Pons (tissue), 1 donor: ENCODE results near the gene TRNAU1AP.
"Not testable (repeated sequence)": the region's sequence is repeated elsewhere in the genome, so short reads cannot be mapped to it uniquely, and the experiment has no call there.

Source experiments
- DNase-seq: peaks from one replicate; pipeline ENCODE4 v3.0.0-alpha.2; 2016; ENCODE audit warnings: low spot score

Gene TRNAU1AP

DNA sequence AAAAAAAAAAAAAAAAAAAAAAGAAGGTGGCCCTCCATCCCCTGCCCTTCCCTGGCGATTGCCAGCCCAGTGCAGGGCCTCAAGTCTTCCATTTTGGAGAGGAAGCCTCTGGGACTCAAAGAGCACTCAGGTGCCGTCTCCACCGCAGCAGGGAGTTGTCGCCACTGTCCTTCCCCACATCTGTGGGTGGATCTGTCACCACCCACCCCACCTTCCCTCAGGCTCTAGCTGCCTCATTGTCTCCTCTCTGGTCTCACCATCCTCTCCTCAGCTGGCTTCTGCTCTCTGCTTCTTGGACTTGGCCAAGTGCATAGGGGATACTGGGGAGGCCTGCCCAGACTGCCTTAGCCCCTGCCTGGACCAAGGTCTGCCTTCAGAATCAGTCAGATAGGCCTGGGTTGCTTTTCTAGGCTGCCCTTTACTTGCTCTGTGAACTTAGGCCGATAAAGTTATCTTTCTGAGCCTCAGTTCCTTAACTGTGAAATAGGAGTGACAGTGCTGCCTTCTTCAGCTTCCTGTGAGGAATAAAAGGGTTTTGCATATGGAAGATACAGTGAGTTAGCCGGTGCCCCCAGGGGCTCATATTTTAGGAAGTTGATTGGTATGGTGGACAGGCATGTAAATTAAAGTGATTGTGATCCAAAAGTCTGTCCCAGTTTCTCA is 31.3 kb upstream of the TRNAU1AP start:
- no peak for DNase-seq

DNA sequence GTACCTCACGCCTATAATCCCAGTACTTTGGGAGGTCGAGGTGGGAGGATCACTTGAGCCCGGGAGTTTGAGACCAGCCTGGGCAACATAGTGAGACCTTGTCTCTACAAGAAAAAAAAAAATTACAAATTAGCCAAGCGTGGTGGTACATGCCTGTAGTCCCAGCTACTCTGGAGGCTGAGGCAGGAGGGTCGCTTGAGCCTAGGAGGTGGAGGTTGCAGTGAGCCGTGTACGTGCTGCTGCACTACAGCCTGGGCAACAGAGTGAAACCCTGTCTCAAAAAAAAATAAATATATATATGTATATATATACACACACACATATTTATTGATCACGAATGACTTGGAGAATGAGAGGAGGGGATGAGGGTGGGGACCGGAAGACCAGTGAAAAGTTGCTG is 30.3 kb upstream of the TRNAU1AP start:
- DNase-seq, result not testable (repeated sequence)

- not testable (repeated sequence) for DNase-seq
Measured at GRCh38 chr1:28525002-28525642, 27.8 kb upstream of the TRNAU1AP start.

DNA sequence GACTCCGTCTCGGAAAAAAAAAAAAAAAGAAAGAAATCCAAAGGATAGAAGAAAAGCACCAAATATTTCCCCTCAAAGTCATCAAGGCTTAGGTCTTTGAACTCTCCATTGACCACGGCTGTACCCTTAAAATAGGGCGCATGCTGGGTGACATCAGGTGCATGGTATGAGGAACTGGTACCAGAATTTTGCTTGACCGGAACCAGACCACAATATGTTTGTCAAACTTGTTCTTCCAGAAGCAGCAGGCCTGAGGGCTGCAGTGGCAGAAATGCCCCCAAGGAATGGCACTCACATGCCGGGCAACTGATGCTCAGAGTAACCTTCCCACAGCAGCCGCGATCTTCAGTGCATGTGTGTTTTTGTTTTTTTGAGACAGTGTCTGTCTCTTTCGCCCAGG is 26.0 kb upstream of the TRNAU1AP start:
- DNase-seq, result no peak

DNA sequence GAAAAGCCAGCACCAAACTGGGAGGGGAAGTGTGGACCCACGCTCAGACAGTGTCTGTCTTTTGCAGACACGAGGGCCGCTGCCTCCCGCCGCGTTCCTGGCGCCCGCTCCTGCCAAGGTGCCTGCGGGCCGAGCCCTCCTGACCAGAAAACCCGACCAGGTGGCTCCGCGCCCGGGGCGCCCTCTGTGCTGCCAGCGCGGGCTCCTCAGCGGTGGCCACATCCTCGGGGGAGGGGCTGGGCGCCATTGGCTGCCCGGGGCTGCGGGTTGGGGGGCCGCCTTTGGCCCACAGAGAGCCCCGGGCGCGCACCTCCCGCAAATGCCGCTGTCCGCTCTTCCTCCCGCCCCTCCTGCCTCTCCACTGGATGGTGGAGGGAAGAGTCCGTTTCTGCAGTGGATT is 22.4 kb upstream of the TRNAU1AP start:
- no peak for DNase-seq

DNA sequence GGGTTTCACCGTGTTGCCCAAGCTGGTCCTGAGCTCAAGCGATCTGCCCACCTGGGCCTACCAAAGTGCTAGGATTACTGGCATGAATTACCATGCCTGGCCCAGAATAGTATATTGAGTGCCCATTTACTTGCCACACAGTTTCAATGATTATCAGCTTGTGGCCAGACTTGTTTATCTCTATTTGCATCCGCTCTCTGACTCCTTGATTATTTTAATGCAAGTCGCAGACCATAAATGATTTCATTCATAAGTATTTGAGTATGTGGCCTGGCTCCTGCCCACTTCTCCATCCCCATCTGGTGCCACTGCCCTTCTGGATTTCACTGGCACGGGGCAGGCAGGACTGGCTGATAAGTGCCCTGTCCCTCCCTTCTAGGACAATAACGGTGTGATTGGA is 18.2 kb upstream of the TRNAU1AP start:
- DNase-seq, result no peak

DNA sequence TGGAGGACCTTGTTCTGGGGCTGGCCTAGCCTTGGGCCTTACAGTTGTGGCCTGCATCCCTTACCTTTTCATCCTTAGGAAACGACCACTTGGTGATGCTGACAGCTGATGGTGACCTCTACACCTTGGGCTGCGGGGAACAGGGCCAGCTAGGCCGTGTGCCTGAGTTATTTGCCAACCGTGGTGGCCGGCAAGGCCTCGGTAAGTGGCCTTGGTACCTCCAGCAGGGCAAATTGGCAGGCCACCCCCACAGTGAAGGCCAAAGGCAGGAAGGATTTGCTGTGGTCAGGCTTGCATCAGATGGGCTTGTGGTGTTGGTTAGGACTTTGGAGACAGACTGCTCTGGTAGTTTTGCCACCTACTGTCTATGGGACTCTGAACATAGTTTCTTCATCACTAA is 17.7 kb upstream of the TRNAU1AP start:
- DNase-seq, result no peak

- peak; percentile 58 for DNase-seq
Measured at GRCh38 chr1:28537457-28538199, 15.3 kb upstream of the TRNAU1AP start.

GRCh38 chr1:28538286-28538685 is 14.6 kb upstream of the TRNAU1AP start:
- DNase-seq, result peak; percentile 12

DNA sequence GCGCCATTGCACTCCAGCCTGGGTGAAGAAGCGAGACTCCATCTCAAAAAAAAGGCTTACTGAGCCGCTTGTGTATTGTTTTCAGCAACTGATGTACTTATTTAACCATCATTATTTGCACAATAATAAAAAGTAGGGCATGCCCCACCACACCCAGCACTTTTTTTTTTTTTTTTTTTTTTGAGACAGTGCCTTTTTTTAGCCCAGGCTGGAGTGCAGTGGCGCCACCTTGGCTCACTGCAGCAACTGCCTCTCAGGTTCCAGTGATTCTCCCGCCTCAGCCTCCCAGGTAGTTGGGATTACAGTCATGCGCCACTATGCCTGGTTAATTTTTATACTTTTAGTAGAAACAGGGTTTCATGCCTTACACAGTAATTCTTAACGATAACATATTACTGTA is 12.2 kb upstream of the TRNAU1AP start:
- no peak for DNase-seq

GRCh38 chr1:28541414-28542015 is 11.4 kb upstream of the TRNAU1AP start:
- not testable (repeated sequence) for DNase-seq

- no peak for DNase-seq
Measured at GRCh38 chr1:28545246-28545628, 7.6 kb upstream of the TRNAU1AP start.

DNA sequence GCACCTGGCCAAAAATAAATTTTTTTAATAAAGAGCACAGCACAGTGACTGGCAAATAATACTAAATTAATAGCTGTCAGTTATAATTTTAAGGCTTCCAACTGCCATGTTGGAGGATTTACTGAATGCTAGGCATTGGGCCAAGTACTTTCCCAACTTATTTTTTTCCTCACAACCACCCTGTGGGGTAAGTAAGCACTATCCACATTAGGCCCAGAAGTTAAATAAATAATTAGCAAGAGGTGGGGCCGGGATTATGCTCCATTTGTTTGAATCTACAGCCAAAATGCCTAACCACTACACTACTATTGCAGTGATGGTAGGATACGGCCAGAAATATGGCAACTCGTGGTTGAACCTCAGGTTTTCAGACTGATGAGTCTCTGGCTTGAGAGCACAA is 4.6 kb upstream of the TRNAU1AP start:
- no peak for DNase-seq

DNA sequence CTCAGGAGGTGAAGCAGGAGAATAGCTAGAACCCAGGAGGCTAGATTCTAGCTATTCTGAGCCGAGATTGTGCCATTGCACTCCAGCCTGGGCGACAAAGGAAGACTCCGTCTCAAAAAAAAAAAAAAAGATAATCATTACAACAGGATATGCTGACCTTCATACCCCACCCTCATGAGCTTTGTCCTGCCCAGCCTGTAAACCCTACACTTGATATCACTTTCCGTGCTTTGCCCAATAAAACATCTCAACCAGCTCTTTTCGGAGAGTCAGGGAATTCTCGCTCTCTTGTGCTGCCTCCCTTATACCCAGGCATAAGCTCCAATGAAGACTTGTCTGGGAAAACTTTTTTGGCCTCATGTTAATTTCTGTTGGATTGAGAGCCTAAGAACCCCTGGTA is 1.5 kb upstream of the TRNAU1AP start:
- no peak for DNase-seq

DNA sequence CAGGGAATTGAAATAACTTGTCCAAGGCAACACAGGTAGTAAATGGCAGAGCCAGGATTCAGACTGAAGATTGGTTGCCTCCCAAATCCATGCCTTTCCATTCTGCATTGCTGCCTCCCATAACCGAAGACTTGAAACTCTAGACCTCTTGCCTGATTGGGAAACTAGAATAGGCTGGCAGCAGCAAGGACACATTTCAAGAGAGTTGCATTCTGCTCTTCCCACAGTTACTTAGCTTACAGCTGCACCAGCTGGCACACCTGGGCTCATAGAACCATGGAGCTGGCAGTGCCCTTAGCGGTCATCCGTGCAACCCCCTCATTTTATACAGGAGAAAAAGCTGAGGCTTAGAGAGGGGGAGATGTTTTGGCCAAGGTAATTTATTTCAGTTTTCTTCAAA is 8.0 kb downstream of the TRNAU1AP start:
- no peak for DNase-seq

DNA sequence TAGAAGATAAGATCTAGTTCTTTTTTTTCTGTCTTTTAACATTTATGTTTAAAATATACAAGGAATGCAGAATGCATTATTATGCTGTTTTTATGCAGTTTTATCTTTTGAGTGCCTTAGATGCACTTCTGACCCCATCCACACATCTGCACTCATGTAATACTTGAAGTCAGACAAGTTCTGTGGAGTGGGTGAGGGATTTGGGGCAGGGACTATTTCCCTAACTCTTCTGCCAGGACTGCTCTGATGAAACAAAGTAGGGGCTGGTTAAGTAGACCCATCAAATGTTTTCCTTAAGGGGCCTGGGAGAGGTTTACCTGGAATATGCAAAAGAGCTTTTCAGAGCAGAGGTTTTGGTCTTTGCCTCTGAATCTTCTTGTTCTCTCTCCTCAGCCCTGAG is 11.4 kb downstream of the TRNAU1AP start:
- no peak for DNase-seq

DNA sequence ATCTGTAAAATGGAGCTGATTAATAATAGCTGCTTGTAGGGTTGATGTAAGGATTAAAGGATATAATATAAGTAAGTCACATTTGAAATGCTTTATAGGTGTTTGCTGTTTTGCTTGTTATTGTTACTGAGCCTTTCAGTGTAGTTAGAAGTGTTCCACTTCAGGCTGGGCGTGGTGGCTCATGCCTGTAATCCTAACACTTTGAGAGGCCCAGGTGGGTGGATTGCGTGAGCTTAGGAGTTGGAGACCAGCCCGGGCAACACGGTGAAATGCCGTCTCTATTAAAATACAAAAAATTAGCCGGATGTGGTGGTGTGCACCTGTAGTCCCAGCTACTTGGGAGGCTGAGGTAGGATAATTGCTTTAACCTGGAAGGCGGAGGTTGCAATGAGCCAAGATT is 12.2 kb downstream of the TRNAU1AP start:
- DNase-seq, result no peak

DNA sequence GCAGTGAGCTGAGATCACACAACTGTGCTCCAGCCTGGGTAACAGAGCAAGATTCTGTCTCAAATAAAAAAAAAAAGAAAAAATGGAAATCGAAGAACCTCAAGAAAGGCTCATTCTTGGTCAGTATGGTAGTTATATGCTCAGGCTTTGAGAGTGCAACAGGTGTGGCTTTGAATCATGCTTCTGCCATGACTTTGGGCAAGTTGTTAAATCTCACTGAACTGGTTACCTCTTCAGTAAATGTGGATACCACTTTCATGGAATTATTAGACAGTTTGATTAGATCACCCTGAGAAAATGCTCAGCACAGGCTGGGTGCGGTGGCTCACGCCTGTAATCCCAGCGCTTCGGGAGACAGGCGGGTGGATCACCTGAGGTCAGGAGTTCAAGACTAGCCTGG is 12.8 kb downstream of the TRNAU1AP start:
- DNase-seq, result no peak

GRCh38 chr1:28566931-28567330 is 14.0 kb downstream of the TRNAU1AP start:
- DNase-seq, result no peak

GRCh38 chr1:28571911-28572310 is 19.0 kb downstream of the TRNAU1AP start:
- DNase-seq, result no peak

GRCh38 chr1:28572891-28573290 is 20.0 kb downstream of the TRNAU1AP start:
- DNase-seq, result not testable (repeated sequence)

DNA sequence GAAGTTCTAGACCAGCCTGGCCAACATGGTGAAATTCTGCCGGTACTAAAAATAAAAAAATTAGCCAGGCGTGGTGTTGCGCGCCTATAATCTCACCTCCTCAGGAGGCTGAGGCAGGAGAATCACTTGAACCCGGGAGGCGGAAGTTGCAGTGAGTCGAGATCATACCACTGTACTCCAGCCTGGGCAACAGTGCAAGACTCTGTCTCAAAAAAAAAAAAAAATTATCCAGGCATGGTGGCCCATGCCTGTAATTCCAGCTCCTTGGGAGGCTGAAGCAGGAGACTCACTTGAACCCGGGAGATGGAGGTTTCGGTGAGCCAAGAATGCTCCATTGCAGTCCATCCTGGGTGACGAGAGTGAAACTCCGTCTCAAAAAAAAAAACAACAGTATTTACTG is 20.7 kb downstream of the TRNAU1AP start:
- DNase-seq, result no peak
